NCI-H1436 (cell line): ENCODE results near the gene VAV2.
"Not testable (repeated sequence)": the region's sequence is repeated elsewhere in the genome, so short reads cannot be mapped to it uniquely, and the experiment has no call there.

Experiments
- DNase-seq: peaks from one replicate; lab custom pipeline; 2025; lab: John Stamatoyannopoulos, UW

Gene VAV2

GRCh38 chr9:133969681-133970580, 22.2 kb downstream of the VAV2 start:
- no peak for DNase-seq

DNA sequence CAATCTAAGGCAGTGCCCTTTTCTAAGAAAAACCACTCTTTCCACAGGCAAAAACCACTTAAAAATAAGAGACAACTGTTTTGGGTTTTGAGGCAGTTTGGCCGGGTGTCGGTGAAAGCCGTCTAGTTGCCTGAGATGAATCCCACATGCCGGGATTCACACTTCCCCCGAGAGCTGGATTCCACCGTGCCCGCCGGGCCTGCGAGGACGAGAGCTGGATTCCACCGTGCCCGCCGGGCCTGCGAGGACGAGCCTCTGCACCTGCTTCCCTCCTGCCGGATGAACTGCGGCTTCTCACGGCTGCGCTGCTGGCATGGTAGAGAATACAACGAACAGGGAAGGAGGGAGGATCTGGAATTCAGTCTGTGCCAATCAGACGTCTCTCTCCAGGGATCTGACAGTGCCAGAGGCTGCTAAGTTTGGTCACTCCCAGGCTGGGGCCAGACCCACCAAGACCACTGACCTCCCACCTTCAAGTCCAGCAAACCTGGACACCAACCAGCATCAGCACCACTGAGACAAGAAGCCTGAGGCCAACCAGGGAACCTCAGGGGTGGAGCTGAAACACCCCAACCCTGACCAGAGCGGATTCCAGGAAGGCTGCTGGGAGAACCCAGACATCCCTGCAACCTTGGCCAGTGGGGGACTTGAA, 23.0 kb downstream of the VAV2 start:
- no peak for DNase-seq

DNA sequence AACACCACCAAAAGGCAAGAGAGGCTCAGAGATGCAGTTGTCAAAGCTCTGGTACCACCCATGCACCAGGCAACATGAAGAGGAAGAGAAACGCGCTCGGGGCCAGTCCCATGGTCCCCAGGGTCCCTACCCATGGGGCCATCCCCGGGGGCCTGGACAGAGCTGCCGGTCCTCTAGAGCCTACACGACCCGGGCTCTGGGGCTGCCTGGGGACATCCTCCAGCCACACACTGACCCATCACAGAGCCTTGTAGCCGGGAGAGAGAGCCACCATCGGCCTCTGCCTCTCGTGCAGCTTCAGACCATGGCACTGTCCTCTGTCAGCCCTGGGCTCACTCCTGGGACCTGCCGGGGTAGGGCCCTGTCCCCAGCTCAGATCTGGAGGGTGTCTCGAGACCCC, 23.7 kb downstream of the VAV2 start:
- DNase-seq, result no peak

GRCh38 chr9:133967024-133967741, 24.9 kb downstream of the VAV2 start:
- no peak for DNase-seq

DNA sequence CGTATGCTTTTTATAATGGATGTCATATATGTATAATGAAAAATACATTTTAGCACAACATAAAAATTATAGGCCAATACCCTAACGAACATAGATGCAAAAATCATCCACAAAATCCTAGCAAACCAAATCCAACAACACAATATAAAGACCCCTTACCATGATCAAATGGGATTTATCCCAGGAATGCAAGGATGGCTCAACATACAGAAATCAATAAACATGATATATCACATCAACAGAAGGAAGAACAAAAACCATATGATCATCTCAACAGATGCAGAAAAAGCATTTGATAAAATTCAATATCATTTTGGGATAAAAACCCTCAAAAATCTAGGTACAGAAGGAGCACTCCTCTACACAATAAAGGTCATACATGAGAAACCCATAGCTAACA, 27.7 kb downstream of the VAV2 start:
- no peak for DNase-seq

GRCh38 chr9:133963166-133963565, 29.0 kb downstream of the VAV2 start:
- DNase-seq, result no peak

DNA sequence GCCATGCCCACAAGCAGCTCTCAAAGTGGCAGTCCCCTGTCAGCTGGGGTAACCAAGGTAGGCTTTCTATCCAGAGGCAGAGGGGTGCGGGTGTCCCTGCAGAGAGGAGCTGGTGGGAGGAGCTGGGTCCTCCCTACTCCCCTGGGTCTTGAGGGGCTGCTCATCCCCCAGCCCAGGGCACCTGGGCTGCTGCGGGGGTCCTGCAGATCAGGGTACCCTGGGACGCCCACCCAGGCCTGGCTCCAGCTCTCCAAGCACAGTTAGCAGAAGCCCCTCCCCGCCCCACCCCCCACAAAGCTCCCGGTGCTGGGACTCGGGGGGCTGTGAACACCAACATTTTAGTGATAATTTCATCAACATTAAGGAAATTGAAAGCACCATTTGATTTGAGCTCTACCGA, 29.8 kb downstream of the VAV2 start:
- no peak for DNase-seq

DNA sequence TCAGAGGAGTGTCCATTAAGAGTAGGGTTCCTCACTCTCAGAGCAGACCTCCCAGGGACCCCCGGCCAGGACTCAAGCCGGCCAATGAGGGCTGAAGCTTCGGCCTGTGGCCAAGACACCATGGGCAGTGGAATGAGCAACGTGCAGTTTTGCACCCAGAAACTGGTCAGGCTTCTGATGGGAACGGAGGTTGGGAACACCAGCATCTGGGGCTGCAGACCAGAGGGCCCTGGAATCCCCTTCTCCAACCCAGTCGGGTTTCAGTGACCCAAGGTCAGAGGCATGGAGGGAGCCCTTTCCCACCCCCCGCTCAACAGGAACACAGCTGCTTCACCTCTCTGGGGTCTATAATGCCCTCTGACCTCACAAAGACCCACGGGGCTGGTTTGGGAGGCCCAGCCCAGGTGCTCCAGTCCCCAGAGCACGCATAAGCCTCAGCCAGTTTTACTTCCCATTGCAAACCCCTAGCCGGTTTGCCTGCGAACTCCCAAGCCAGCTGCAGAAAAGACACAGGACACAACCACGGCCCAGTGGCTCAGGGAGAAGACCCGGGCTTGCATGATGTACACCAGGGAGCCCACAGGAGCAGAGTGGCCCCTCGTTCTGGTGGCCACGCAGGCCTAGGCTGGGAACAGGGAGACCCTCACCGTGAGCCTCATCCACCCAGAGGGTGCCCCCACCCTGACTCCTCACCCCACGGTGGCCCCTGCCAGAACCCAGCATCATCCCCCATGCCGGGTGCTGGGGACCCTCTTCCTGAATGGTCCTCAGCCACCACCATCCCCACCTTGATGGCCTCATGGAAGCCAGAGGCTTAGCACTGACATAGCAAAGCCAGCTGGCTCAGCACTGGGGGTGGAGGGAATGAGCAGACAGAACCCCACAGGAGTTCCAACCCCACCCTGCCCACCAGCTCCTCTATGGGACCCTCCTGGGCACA, 30.6 kb downstream of the VAV2 start:
- DNase-seq, result no peak

DNA sequence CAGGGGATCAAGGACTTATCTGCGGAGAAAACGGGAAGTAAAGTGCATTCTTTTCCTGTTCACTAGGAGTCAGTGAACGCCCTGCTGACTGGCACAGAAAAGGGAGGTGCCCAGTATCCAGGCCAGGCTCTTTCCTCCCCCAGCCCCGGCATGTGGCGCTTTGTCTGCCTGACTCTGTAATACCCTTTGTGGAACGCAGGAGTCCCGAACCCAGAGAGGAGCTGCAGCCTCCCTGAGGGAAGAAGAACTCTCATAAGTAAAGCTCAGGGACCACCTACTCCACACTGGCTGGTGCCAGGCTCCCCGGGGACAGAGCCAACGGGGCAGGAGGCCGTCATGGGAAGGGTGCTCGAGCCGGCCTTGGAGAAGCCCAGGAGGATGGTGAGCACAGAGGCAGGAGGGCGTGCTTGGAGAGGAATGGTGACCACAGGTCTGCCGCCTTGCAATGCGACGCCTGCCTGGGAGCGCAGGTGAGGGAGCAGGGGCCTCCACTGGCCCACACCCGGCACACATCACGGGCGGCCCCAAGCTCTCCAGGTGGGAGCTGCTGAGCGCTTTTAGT, 31.5 kb downstream of the VAV2 start:
- no peak for DNase-seq

DNA sequence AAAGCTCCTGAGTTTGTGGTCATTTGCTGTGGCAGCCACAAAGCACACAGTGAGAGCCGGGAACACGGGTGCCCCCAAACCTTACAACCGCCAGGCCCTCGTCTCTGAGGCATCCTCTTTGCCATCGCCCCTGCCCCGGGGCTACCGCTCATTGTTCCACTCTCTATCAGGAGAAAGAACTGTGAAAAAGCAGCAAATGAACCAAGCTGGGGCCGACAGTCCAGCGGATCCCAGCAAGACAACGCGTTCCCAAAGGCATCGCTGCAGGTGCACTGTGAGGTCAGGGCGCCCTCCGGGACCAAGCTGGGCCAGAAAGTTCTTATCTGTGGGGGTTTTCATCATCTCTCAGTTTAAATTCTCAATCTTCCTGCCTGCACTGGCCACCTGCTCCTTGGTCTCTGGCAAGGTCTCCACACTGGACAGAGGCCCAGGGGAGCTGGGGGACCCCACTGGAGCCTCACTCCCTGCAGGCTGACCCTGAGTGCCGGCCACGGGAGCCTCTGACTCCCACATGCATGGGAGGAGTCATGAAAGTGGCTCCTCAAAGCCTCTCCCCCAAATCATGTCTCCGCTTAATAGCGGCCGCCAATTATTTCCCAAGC, 32.1 kb downstream of the VAV2 start:
- no peak for DNase-seq

DNA sequence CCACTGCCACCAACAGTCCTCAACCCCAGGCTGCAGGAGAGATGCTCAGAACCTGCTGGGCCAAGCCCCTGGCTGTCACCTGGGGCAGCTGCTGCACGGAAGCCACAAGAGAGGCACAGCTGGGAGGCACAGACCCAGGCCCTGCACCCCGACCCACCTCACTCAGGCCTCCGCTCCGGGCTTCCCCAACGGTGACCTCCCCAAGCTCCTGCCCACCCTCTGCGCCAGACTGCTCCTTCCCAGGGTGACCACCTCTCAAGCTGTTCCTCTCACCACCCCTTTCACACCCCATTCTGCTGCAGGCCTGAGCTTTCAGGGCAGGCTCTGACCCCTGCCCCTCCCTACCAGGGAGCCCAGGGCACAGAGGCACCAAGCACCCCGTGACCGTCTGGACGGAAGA, 33.0 kb downstream of the VAV2 start:
- no peak for DNase-seq

- DNase-seq, result no peak
Observed at GRCh38 chr9:133958756-133959155, 33.4 kb downstream of the VAV2 start.

DNA sequence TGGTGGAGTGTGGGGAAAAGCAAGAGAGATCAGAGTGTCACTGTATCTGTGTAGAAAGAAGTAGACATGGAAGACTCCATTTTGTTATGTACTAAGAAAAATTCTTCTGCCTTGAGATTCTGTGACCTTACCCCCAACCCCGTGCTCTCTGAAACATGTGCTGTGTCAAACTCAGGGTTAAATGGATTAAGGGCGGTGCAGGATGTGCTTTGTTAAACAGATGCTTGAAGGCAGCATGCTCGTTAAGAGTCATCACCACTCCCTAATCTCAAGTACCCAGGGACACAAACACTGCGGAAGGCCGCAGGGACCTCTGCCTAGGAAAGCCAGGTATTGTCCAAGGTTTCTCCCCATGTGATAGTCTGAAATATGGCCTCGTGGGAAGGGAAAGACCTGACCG, 34.4 kb downstream of the VAV2 start:
- not testable (repeated sequence) for DNase-seq

DNA sequence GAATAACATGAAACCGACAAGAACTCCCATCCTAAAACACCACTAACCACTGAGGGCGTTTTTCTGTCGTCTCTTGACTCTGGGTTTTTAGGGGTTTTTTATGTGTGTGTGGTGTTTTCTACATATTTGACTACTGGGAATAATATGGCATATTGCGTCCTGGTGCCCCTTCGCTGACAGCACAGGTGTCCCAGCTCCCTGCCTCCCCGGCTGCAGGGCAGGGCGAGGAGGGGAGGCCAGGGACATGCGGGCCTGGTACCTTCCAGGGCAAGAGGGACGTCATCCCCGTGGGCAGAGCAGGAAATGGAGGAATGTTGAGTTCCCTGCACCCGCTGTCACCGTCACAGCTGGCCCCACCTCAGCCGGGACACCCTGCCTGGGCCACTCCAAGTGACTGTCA, 34.8 kb downstream of the VAV2 start:
- DNase-seq, result no peak

DNA sequence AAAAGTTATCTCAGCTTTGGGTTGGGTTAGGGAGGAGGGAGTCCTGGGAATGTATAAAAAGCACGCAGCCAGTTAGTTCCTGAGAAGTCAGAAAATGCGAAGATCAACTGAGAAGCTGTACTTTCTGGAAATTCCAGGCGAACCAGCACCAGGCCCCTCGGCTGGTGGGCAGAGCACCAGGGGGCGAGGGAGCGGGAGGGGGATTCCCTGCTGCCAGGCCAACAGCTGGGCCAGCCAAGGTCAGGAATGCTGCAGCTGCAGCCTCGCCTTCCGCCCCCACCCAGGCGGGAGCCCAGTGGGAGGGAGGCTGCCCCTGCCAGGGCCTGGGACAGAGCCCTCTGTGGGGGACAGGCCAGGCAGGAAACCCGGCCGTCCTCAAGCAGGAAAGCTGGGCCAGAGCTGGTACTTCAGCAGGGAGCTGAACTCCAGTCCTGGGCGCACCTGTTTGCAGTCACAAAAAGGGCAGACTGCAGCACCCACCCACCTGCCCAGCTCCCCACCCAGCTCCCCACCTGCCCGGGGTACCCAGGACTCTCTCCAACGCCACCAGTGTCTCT, 35.5 kb downstream of the VAV2 start:
- no peak for DNase-seq

DNA sequence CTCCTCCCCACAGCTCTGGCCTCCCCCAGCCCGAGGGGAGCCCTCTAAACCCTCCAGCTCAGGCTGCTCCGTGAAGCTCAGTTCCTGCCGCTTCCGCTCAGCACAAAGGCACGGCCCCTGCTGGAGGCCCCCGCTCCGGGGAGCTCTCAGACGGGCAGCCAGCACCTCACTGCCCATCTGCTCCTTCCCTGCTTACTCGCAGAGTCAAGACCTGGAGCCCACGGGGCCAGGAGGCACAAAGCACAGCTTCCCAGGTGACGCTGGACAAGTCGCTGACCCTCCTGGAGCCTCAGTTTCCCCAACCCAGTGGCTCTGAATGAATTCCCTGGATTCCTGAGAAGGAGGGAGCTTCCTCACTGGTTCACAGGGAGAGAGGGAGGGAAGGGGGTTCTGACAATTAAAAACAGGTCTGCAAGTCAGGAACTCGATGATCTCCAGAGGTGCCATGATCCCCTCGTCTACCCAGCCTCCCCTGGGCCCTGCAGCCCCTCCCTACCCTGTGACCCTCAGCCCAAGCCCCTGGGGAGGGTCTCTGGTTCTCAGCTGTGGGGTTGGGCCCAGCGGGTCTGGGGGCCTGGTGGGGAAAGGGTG, 36.2 kb downstream of the VAV2 start:
- no peak for DNase-seq

DNA sequence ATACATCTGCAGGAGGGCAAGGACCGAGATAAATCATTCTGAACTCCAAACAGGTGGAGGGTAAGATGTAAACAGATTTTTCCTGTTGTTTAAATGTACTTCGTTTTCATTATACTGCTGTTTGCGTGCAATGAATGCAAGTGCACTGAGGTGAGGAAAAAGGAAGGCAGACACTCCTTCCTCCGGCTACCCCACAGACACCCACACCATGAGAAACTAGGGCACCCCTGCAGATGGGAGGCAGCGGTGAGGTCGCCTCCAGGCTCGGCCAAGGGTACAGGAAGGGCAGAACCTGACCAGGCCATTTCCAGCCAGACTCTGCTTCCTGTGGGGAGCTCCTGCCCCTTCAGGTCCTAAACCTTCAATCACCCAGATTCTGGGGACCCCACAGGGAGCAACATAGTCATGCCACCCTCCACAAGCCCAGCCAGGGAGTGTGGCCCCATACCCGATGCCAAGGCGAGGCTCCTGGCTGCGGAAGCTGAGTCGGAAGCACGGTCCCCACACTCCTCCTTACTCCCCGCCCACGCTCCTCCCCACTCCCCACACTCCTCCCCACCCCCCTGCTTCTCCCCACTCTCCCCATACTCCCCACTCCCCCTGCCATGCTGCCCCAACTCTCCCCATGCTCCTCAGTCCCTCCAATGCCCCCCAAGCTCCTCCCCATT, 37.1 kb downstream of the VAV2 start:
- DNase-seq, result no peak

GRCh38 chr9:133953976-133954709, 38.0 kb downstream of the VAV2 start:
- no peak for DNase-seq

- DNase-seq, result no peak
Observed at GRCh38 chr9:133953621-133953975, 38.5 kb downstream of the VAV2 start.
